H1 (cell line): Measurements from ENCODE around the gene GNAI2. TPM values are rescaled to one million over a fixed set of nuclear protein-coding genes. Genes with fewer than 3 reads are reported as not detected.

Experiments
- CTCF ChIA-PET: fragments of 300-600 bp; sonication (Branson Sonifier 250); formaldehyde crosslinking; loops from one replicate; lab custom pipeline; 2021; ENCODE audit not compliant: partially characterized antibody; lab: Charles Lee
- POLR2A ChIA-PET: fragments of 300-600 bp; sonication (Branson Sonifier 250); formaldehyde crosslinking; loops from one replicate; lab custom pipeline; 2021; ENCODE audit warnings: inconsistent platforms; ENCODE audit not compliant: partially characterized antibody; lab: Charles Lee
- DNase-seq, 2 experiments: peaks; one replicate each; pipeline versions ENCODE4 v3.0.0 to v3.0.0-alpha.2; 2010 to 2022; ENCODE audit warnings: low spot score in 2 of 2, low read depth in 1 of 2, mixed read lengths in 1 of 2
- FAIRE-seq: peaks from 2 replicates; lab custom pipeline; 2011; peaks lifted over from hg19 to GRCh38; lab: Jason Lieb, UNC
- H2AFZ ChIP-seq: 2 replicates; pipeline ENCODE4 v1.8.1; 2012; ENCODE audit warnings: low read length, inconsistent platforms
- H2AK5ac ChIP-seq: 2 replicates; pipeline ENCODE4 v1.6.1; 2013; ENCODE audit warnings: low read depth, low read length
- H2BK120ac ChIP-seq: replicated peaks from 2 replicates; pipeline ENCODE3; 2013; ENCODE audit warnings: low read depth, low read length, inconsistent platforms
- H2BK12ac ChIP-seq: 2 replicates; pipeline ENCODE4 v1.6.1; 2013; ENCODE audit warnings: low read depth, low read length
- H2BK15ac ChIP-seq: 2 replicates; pipeline ENCODE4 v1.6.1; 2013; ENCODE audit warnings: low read length
- H2BK20ac ChIP-seq: 2 replicates; pipeline ENCODE4 v1.6.1; 2013; ENCODE audit warnings: low read length
- H2BK5ac ChIP-seq: 2 replicates; pipeline ENCODE4 v1.6.1; 2013; ENCODE audit warnings: low read depth, low read length
- H3K14ac ChIP-seq: 2 replicates; pipeline ENCODE4 v1.6.1; 2013; ENCODE audit warnings: inconsistent platforms; ENCODE audit not compliant: insufficient read length
- H3K18ac ChIP-seq: 2 replicates; pipeline ENCODE4 v1.6.1; 2013; ENCODE audit warnings: low read length; ENCODE audit errors: extremely low read depth
- H3K23ac ChIP-seq: 2 replicates; pipeline ENCODE4 v1.6.1; 2013; ENCODE audit warnings: inconsistent platforms; ENCODE audit not compliant: insufficient read length
- H3K23me2 ChIP-seq: 2 replicates; pipeline ENCODE4 v1.6.1; 2013; ENCODE audit warnings: low read depth, low read length
- H3K27ac ChIP-seq: 2 replicates; pipeline ENCODE4 v1.6.1; 2011; ENCODE audit warnings: low read depth, low read length, inconsistent platforms
- H3K27me3 ChIP-seq, 4 experiments: replicated peaks in 1 of 4; 1 replicate in 1 of 4; 2 replicates in 3 of 4; pipeline versions ENCODE4 v1.6.1 to v1.8.1; 2011 to 2013; ENCODE audit warnings: low read length in 3 of 4, mild to moderate bottlenecking in 3 of 4, inconsistent platforms in 2 of 4, mixed read lengths in 2 of 4, moderate library complexity in 1 of 4; ENCODE audit not compliant: control insufficient read depth in 3 of 4, insufficient read depth in 3 of 4; ENCODE audit errors: extremely low read depth in 1 of 4
- H3K36me3 ChIP-seq, 4 experiments: 2 replicates each; pipeline versions ENCODE4 v1.6.1 to v1.8.1; 2011 to 2013; ENCODE audit warnings: mild to moderate bottlenecking in 4 of 4, low read length in 3 of 4, moderate library complexity in 2 of 4, control low read depth in 1 of 4, inconsistent platforms in 1 of 4; ENCODE audit not compliant: insufficient read depth in 4 of 4, control insufficient read depth in 2 of 4
- H3K4ac ChIP-seq: replicated peaks from 2 replicates; pipeline ENCODE3; 2013; ENCODE audit warnings: low read length, low read depth, mixed read lengths, inconsistent platforms; ENCODE audit not compliant: insufficient read length
- H3K4me1 ChIP-seq, 4 experiments: replicated peaks in 1 of 4; 1 replicate in 1 of 4; 2 replicates in 3 of 4; pipeline versions ENCODE4 v1.6.1 to v1.8.1; 2011 to 2013; ENCODE audit warnings: low read length in 3 of 4, inconsistent platforms in 2 of 4, mixed read lengths in 1 of 4; ENCODE audit not compliant: insufficient read depth in 4 of 4, control insufficient read depth in 3 of 4
- H3K4me2 ChIP-seq, 2 experiments: 2 replicates each; pipeline versions ENCODE4 v1.6.1 to v1.8.1; 2011 to 2013; ENCODE audit warnings: low read depth in 2 of 2, low read length in 2 of 2, control low read depth in 1 of 2, inconsistent platforms in 1 of 2, mild to moderate bottlenecking in 1 of 2; ENCODE audit not compliant: insufficient read depth in 1 of 2
- H3K4me3 ChIP-seq, 4 experiments: fragments of 200-600, 300-600 bp in 1 of 4; sonication (generic), shearing (Covaris generic), sonication (Bioruptor Twin) in 1 of 4; 2 replicates each; pipeline versions ENCODE4 v1.5.1 to v1.8.1; 2011 to 2016; ENCODE audit warnings: low read length in 4 of 4, low read depth in 3 of 4, control low read depth in 2 of 4, inconsistent platforms in 2 of 4, mild to moderate bottlenecking in 2 of 4, mixed read lengths in 1 of 4, moderate library complexity in 1 of 4; ENCODE audit not compliant: insufficient read depth in 2 of 4; ENCODE audit errors: extremely low read depth in 1 of 4
- H3K56ac ChIP-seq: replicated peaks from 2 replicates; pipeline ENCODE3; 2013; ENCODE audit warnings: low read depth, mild to moderate bottlenecking, mixed read lengths, low read length, inconsistent platforms; ENCODE audit not compliant: insufficient read length
- H3K79me1 ChIP-seq: 2 replicates; pipeline ENCODE4 v1.6.1; 2013; ENCODE audit warnings: low read depth, low read length, control low read depth
- H3K79me2 ChIP-seq, 2 experiments: 2 replicates each; pipeline versions ENCODE4 v1.6.1 to v1.8.1; 2012 to 2013; ENCODE audit warnings: low read length in 2 of 2, mild to moderate bottlenecking in 2 of 2, inconsistent platforms in 1 of 2; ENCODE audit not compliant: insufficient read depth in 2 of 2, control insufficient read depth in 1 of 2
- H3K9ac ChIP-seq, 4 experiments: replicated peaks in 1 of 4; 1 replicate in 1 of 4; 2 replicates in 3 of 4; pipeline versions ENCODE4 v1.6.1 to v1.8.1; 2011 to 2013; ENCODE audit warnings: low read depth in 3 of 4, low read length in 3 of 4, control low read depth in 2 of 4, mild to moderate bottlenecking in 2 of 4, moderate library complexity in 2 of 4, inconsistent platforms in 1 of 4; ENCODE audit errors: extremely low read depth in 1 of 4
- H3K9me3 ChIP-seq, 2 experiments: 2 replicates each; pipeline versions ENCODE4 v1.6.1 to v1.8.1; 2012 to 2013; ENCODE audit warnings: mild to moderate bottlenecking in 2 of 2, moderate library complexity in 2 of 2, control low read depth in 1 of 2, inconsistent platforms in 1 of 2, low read depth in 1 of 2, low read length in 1 of 2, mixed read lengths in 1 of 2; ENCODE audit not compliant: insufficient read depth in 2 of 2
- H4K20me1 ChIP-seq, 2 experiments: replicated peaks in 1 of 2; 2 replicates each; pipeline versions ENCODE3 to v1.8.1; 2011 to 2013; ENCODE audit warnings: inconsistent platforms in 2 of 2, low read length in 2 of 2, mild to moderate bottlenecking in 1 of 2; ENCODE audit not compliant: insufficient read depth in 2 of 2, control insufficient read depth in 1 of 2
- H4K5ac ChIP-seq: 2 replicates; pipeline ENCODE4 v1.6.1; 2013; ENCODE audit warnings: low read length, low read depth, mixed read lengths, inconsistent platforms; ENCODE audit not compliant: insufficient read length
- H4K8ac ChIP-seq: 2 replicates; pipeline ENCODE4 v1.8.0; 2013; ENCODE audit warnings: mild to moderate bottlenecking, moderate library complexity, low read length, inconsistent platforms; ENCODE audit not compliant: insufficient read depth; ENCODE audit errors: extremely low read depth
- H4K91ac ChIP-seq: replicated peaks from 2 replicates; pipeline ENCODE3; 2013; ENCODE audit warnings: low read length, mixed read lengths, inconsistent platforms; ENCODE audit not compliant: insufficient read length
- BACH1 ChIP-seq: IDR thresholded peaks from 2 replicates; pipeline ENCODE4 v1.6.1; 2012; ENCODE audit warnings: low read length, improper control_type of control experiment
- CBX5 ChIP-seq: fragments of 300-800, 300-1000 bp; sonication (generic); IDR thresholded peaks from 2 replicates; pipeline ENCODE4 v1.7.1; 2016; ENCODE audit warnings: antibody characterized with exemption, low read length, low read depth
- TBP ChIP-seq: IDR thresholded peaks from 2 replicates; pipeline ENCODE4 v1.6.1; 2011; ENCODE audit warnings: low read depth, low read length, improper control_type of control experiment
- TEAD4 ChIP-seq: IDR thresholded peaks from 2 replicates; pipeline ENCODE4 v1.6.1; 2012; ENCODE audit warnings: low read depth, low read length, inconsistent platforms, mixed read lengths
- WGBS, 2 experiments: shearing (Covaris generic) in 1 of 2; methylation state at CpG; one replicate each; pipeline versions ENCODE4 v1.1.6 to v1.1.7; 2013 to 2015; ENCODE audit warnings: low lambda C conversion rate in 2 of 2, mixed read lengths in 2 of 2, inconsistent platforms in 1 of 2, low coverage in 1 of 2, missing lambda C conversion rate in 1 of 2; ENCODE audit not compliant: insufficient replicate concordance in 2 of 2, insufficient coverage in 1 of 2, insufficient read length in 1 of 2; ENCODE audit errors: extremely low coverage in 1 of 2, missing lambda C conversion rate in 1 of 2; 5-methylcytosine and 5-hydroxymethylcytosine counted together
- polyA plus RNA-seq, 7 experiments: library from polyadenylated mRNA; depleted of rRNA in 3 of 7; stranded (reverse) in 5 of 7; unstranded in 2 of 7; fragments of >200 nt in 5 of 7; fragments of 200-250 nt in 2 of 7; gene quantifications; 1 replicate in 5 of 7; 2 replicates in 1 of 7; 4 replicates in 1 of 7; pipeline versions ENCODE4 v1.2.1 to v1.2.3, GENCODE V29; 2011 to 2013; ENCODE audit warnings: missing spikeins in 2 of 7, mixed read lengths in 2 of 7
- total RNA-seq: library from RNA; stranded (reverse); fragmentation: NEBNext Ultra II Directional; extraction: Animal tissue kit (Norgen Biotek cat#: 25700); gene quantifications from 2 replicates; pipeline ENCODE4 v1.2.1, GENCODE V29; 2021

The GNAI2 gene
- total and polyA plus RNA-seq, 2 of the 8 experiments (the other 6 are each of a cell fraction or from before 2014, with no cell fraction given), result 168 to 539 TPM

DNA sequence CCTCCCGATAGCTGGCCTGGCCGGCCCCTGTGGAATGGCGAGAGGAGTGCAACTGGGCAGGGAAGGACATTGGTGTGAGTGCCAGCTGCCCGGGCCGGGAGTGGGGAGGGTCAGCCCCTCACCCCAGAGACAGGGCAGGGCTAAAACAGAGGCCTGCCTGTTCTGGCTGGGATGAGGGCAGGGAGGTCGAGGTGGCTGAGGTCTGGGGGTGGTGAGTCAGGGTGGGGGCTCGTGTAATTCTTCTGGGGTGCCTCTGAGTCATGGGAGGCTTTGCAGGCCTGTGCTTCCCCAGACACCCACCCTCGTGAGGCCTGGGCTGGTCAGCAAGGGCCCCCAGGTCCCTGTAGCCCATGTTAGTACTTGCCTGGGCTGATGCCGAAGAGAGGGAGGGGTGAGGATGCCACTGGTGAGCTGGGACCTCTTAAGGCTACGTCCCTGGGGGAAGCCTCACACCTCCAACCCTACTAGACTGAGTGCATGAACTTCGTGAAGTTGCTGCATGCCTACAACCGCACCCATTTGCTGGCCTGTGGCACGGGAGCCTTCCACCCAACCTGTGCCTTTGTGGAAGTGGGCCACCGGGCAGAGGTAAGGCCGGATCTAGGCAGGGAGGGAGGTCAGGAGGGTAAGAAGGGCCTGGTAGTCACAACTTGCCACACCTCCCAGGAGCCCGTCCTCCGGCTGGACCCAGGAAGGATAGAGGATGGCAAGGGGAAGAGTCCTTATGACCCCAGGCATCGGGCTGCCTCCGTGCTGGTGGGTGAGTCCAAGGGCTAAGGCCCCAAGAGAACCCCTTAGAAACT, 34.6 kb downstream of the GNAI2 start:
- Histone ChIP-seq H4K8ac (no peak overlapping the region; the same call in 1 of the 2 replicates), H4K5ac (no peak overlapping the region), H3K27ac (no peak overlapping the region), H3K14ac (no peak overlapping the region), H3K27me3 (peaks cover 18 to 31% (median 26%) of the 10 kb centered on the region in 4 experiments), H3K23ac (no peak overlapping the region), H3K79me1 (no peaks in the 10 kb centered on the region), H3K4ac (peak overlapping the region; percentile 6), H3K4me2 (no peak overlapping the region), H3K9me3 (no peaks in the 10 kb centered on the region), H3K56ac (no peak overlapping the region), H3K18ac (no peak overlapping the region), H2BK120ac (no peak overlapping the region), H3K36me3 (no peaks in the 10 kb centered on the region), H4K20me1 (peaks cover 0 to 1% of the 10 kb centered on the region in 2 experiments), H2BK5ac (peak overlapping the region; percentile 39; the same call in 1 of the 2 replicates), H3K4me3 (no peak overlapping the region), H2BK15ac (peak overlapping the region; percentile 40; the same call in 1 of the 2 replicates), H2AK5ac (no peak overlapping the region; the same call in none of the 2 replicates), H3K79me2 (no peaks in the 10 kb centered on the region), H2BK12ac (0 out of 2 replicates have a peak overlapping the region, but pooled peaks have one; percentile 55), H3K4me1 (peaks cover 0 to 42% (median 33%) of the 10 kb centered on the region in 4 experiments; a peak in 6 of 7 replicates), H2AFZ (no peak overlapping the region), H3K23me2 (peaks cover 4% of the 10 kb centered on the region; the same call in 1 of the 2 replicates), H3K9ac (no peak overlapping the region), H4K91ac (no peak overlapping the region), H2BK20ac (0 out of 2 replicates have a peak overlapping the region, but pooled peaks have one; percentile 61)
- DNase-seq (no peak), FAIRE-seq (no peak)
- 86% methylated on average over 19 of the region's 19 CpGs; no CpG with 5 or more reads in 1 of the 2 experiments for WGBS, 2 experiments
- POLR2A ChIA-PET, result interaction anchor here (1.5 to 4.4 kb wide), 3 partner anchors 11 to 24 kb away, joined by 5 to 35 read pairs (median 6); partner anchors contain the start of gene IFRD2
- CTCF ChIA-PET, result interaction anchor here (0.5 to 53.5 kb wide), 8 partner anchors 9 to 1522 kb away, joined by 3 to 2149 read pairs (median 26); partner anchors contain the start of genes GNAI2 and SLC38A3
- TF ChIP-seq BACH1, result no peak
- no peak for TF ChIP-seq TBP
- TF ChIP-seq TEAD4, result no peak
- no peak for TF ChIP-seq CBX5
